Urothelium cell line (cell line): ENCODE results near the gene C1RL.
A peak's percentile ranks its signal among the peaks of the same experiment; 100 is the strongest.
"Not testable (repeated sequence)": the region's sequence is repeated elsewhere in the genome, so short reads cannot be mapped to it uniquely, and the experiment has no call there.

Experiments used
- DNase-seq: peaks from one replicate; pipeline ENCODE4 v3.0.0; 2011; ENCODE audit warnings: low spot score, mixed read lengths
- FAIRE-seq: peaks from 2 replicates; lab custom pipeline; 2011; peaks lifted over from hg19 to GRCh38; lab: Jason Lieb, UNC

C1RL gene

GRCh38 chr12:7068240-7068993 is 40.6 kb downstream of the C1RL start:
- FAIRE-seq = peak; percentile 87
- DNase-seq = no peak

- no peak for DNase-seq
- no peak for FAIRE-seq
Measured at GRCh38 chr12:7067096-7067495, 41.9 kb downstream of the C1RL start.

GRCh38 chr12:7066596-7066995 is 42.4 kb downstream of the C1RL start:
- DNase-seq (no peak), FAIRE-seq (no peak)

- FAIRE-seq = no peak
- no peak for DNase-seq
Measured at GRCh38 chr12:7065073-7065623, 43.9 kb downstream of the C1RL start.

GRCh38 chr12:7064516-7064915 is 44.5 kb downstream of the C1RL start:
- DNase-seq (no peak), FAIRE-seq (no peak)

- FAIRE-seq (no peak), DNase-seq (no peak)
Measured at GRCh38 chr12:7061596-7061995, 47.4 kb downstream of the C1RL start.

- FAIRE-seq (peak; percentile 20), DNase-seq (no peak)
Measured at GRCh38 chr12:7061138-7061537, 47.9 kb downstream of the C1RL start.

GRCh38 chr12:7060353-7060954 is 48.6 kb downstream of the C1RL start, which contains the start of gene C1S:
TSS of gene C1S (plus strand) at chr12:7060718. CDS start at chr12:7061913, 1,195 bp downstream.
- DNase-seq = peak; percentile 59
- FAIRE-seq = no peak

- FAIRE-seq (no peak), DNase-seq (no peak)
Measured at GRCh38 chr12:7059780-7060179, 49.2 kb downstream of the C1RL start.

GRCh38 chr12:7058850-7059395 is 50.1 kb downstream of the C1RL start:
- DNase-seq (no peak), FAIRE-seq (no peak)

GRCh38 chr12:7058163-7058845 is 50.7 kb downstream of the C1RL start:
- DNase-seq (no peak), FAIRE-seq (no peak)

GRCh38 chr12:7055736-7056135 is 53.3 kb downstream of the C1RL start:
- DNase-seq, FAIRE-seq: not testable (repeated sequence)

- FAIRE-seq = no peak
Measured at GRCh38 chr12:7054925-7055324, 54.1 kb downstream of the C1RL start.

GRCh38 chr12:7049973-7050372 is 59.0 kb downstream of the C1RL start:
- FAIRE-seq = not testable (repeated sequence)

More at GRCh38 chr12:7054925-7055324, 54.1 kb downstream of the C1RL start:
- DNase-seq = no peak

GRCh38 chr12:7049445-7049951 is 59.5 kb downstream of the C1RL start:
- not testable (repeated sequence) for FAIRE-seq, DNase-seq

More at GRCh38 chr12:7049973-7050372, 59.0 kb downstream of the C1RL start:
- not testable (repeated sequence) for DNase-seq

GRCh38 chr12:7047306-7047705 is 61.7 kb downstream of the C1RL start:
- DNase-seq (no peak), FAIRE-seq (no peak)

GRCh38 chr12:7046383-7047105 is 62.5 kb downstream of the C1RL start:
- peak; percentile 55 for FAIRE-seq
- DNase-seq = no peak

GRCh38 chr12:7045913-7046312 is 63.1 kb downstream of the C1RL start:
- DNase-seq = no peak
- FAIRE-seq = no peak
